Bronchial smooth muscle cell (primary cell): Measurements from ENCODE around the gene RAB6A. TPM values are rescaled to one million over a fixed set of nuclear protein-coding genes. Genes with fewer than 3 reads are reported as not detected.

ENCODE experiments used
- total RNA-seq: library from RNA; depleted of rRNA; stranded (reverse); fragments of >200 nt; gene quantifications from 2 replicates; pipeline ENCODE4 v1.2.1, GENCODE V29; 2014

The RAB6A gene
- 80.4 and 102 TPM in 2 replicates for total RNA-seq

GRCh38 chr11:73760679-73761402 is at the start of gene RAB6A:
RAB6A (minus strand) TSS chr11:73761074; CDS start chr11:73760635, 439 bp downstream.

GRCh38 chr11:73787643-73788558 is 27.0 kb upstream of the RAB6A start, which contains the start of gene MRPL48:
MRPL48 (plus strand) TSS chr11:73787874; CDS start chr11:73787972, 98 bp downstream.

GRCh38 chr11:73645972-73646631 is 114.8 kb downstream of the RAB6A start, which contains the start of gene PLEKHB1:
PLEKHB1 (plus strand) TSS chr11:73646581; CDS start chr11:73646609, 28 bp downstream.

Other genes starting within 250 kb of the RAB6A start
- gene FAM168A, start 163.0 kb downstream of the RAB6A start, total RNA-seq = 13.3 and 16.5 TPM in 2 replicates
- gene PLEKHB1, start 114.5 kb downstream of the RAB6A start, total RNA-seq = 1.3 and 1.6 TPM in 2 replicates
- 29.2 and 32.1 TPM in 2 replicates for gene MRPL48, start 26.8 kb upstream of the RAB6A start, total RNA-seq
- 57.5 and 74.7 TPM in 2 replicates for gene COA4, start 115.8 kb upstream of the RAB6A start, total RNA-seq
- 12.3 and 15.5 TPM in 2 replicates for gene PAAF1, start 115.9 kb upstream of the RAB6A start, total RNA-seq
- gene DNAJB13, start 190.0 kb upstream of the RAB6A start, total RNA-seq = 0.16 TPM in 1 of 2 replicates, not detected in the other
- gene UCP2, start 221.8 kb upstream of the RAB6A start, total RNA-seq = 0.09 and 1.9 TPM in 2 replicates
- gene UCP3, start 248.0 kb upstream of the RAB6A start, total RNA-seq = 0.09 and 0.16 TPM in 2 replicates